Neural cell (in vitro differentiated cells): Measurements from ENCODE around the gene TNFRSF17. TPM values are rescaled to one million over a fixed set of nuclear protein-coding genes. Genes with fewer than 3 reads are reported as not detected.
A peak's percentile ranks its signal among the peaks of the same experiment; 100 is the strongest.
"Not testable (repeated sequence)": the region's sequence is repeated elsewhere in the genome, so short reads cannot be mapped to it uniquely, and the experiment has no call there.

Source experiments
- H2AFZ ChIP-seq: fragments of 200-600, 300-800 bp; sonication (generic), shearing (Covaris generic); 2 replicates; pipeline ENCODE4 v1.6.0; 2014; ENCODE audit warnings: low read depth, mild to moderate bottlenecking, antibody characterized with exemption, low read length, moderate library complexity
- H3F3A ChIP-seq: fragments of 200-600 bp; shearing (Covaris generic); 2 replicates; pipeline ENCODE4 v1.6.1; 2016; ENCODE audit warnings: mild to moderate bottlenecking, moderate library complexity, mixed read lengths, antibody characterized with exemption, low read length; ENCODE audit not compliant: insufficient read depth, poor library complexity, severe bottlenecking
- H3K27ac ChIP-seq: fragments of 200-600, 300-800 bp; sonication (generic), shearing (Covaris generic); 2 replicates; pipeline ENCODE4 v1.5.1; 2014; ENCODE audit warnings: mild to moderate bottlenecking, low read length, moderate library complexity
- H3K27me3 ChIP-seq: fragments of 300-800, 200-600 bp; sonication (generic), shearing (Covaris generic); 2 replicates; pipeline ENCODE4 v1.6.0; 2014; ENCODE audit warnings: mild to moderate bottlenecking, low read depth, low read length, moderate library complexity; ENCODE audit not compliant: insufficient read depth
- H3K36me3 ChIP-seq: fragments of 300-800, 200-600 bp; sonication (generic), shearing (Covaris generic); 2 replicates; pipeline ENCODE4 v1.5.1; 2014; ENCODE audit warnings: mild to moderate bottlenecking, antibody characterized with exemption, low read length, moderate library complexity; ENCODE audit not compliant: insufficient read depth
- H3K4me2 ChIP-seq: fragments of 300-800, 200-600 bp; sonication (generic), shearing (Covaris generic); 2 replicates; pipeline ENCODE4 v1.6.0; 2014; ENCODE audit warnings: mild to moderate bottlenecking, low read length
- H3K4me3 ChIP-seq: fragments of 300-800, 200-600 bp; sonication (generic), shearing (Covaris generic); 2 replicates; pipeline ENCODE4 v1.5.1; 2014; ENCODE audit warnings: mild to moderate bottlenecking, low read length, moderate library complexity
- H3K79me2 ChIP-seq: fragments of 200-600 bp; shearing (Covaris generic); replicated peaks from 2 replicates; pipeline ENCODE4 v1.6.0; 2014; ENCODE audit warnings: mild to moderate bottlenecking, low read length, moderate library complexity; ENCODE audit not compliant: insufficient read depth
- H3K9ac ChIP-seq: fragments of 300-800, 200-600 bp; sonication (generic), shearing (Covaris generic); 2 replicates; pipeline ENCODE4 v1.6.1; 2016; ENCODE audit warnings: mild to moderate bottlenecking, low read length, mixed read lengths
- H3K9me2 ChIP-seq: fragments of 200-600 bp; shearing (Covaris generic); 2 replicates; pipeline ENCODE4 v1.6.1; 2016; ENCODE audit warnings: mild to moderate bottlenecking, low read length, mixed read lengths; ENCODE audit not compliant: insufficient read depth
- H3K9me3 ChIP-seq: fragments of 200-600, 300-800 bp; sonication (generic), shearing (Covaris generic); 2 replicates; pipeline ENCODE4 v1.6.1; 2016; ENCODE audit warnings: mild to moderate bottlenecking, mixed run types, low read length, moderate library complexity, mixed read lengths
- H4K20me1 ChIP-seq: fragments of 200-600 bp; shearing (Covaris generic); 2 replicates; pipeline ENCODE4 v1.6.1; 2016; ENCODE audit warnings: mild to moderate bottlenecking, mixed run types; ENCODE audit not compliant: insufficient read depth
- CTCF ChIP-seq: fragments of 450-650 bp; IDR thresholded peaks from 2 replicates; pipeline ENCODE4 v1.5.1; 2014; ENCODE audit warnings: antibody characterized with exemption, mild to moderate bottlenecking, moderate library complexity; ENCODE audit not compliant: poor library complexity, severe bottlenecking
- EP300 ChIP-seq: fragments of 450-650 bp; conservative IDR thresholded peaks from 2 replicates; pipeline ENCODE4 v1.6.1; 2014; ENCODE audit warnings: antibody characterized with exemption, mild to moderate bottlenecking, moderate library complexity; ENCODE audit not compliant: poor library complexity, severe bottlenecking
- EZH2 ChIP-seq: fragments of 200-600, 300-800 bp; shearing (Covaris generic), sonication (generic); IDR thresholded peaks from 2 replicates; pipeline ENCODE4 v1.6.1; 2014; ENCODE audit warnings: antibody characterized with exemption, low read length, borderline replicate concordance, mild to moderate bottlenecking; ENCODE audit not compliant: insufficient read depth, poor library complexity, severe bottlenecking
- MXI1 ChIP-seq: fragments of 450-650 bp; conservative IDR thresholded peaks from 2 replicates; pipeline ENCODE4 v1.6.1; 2014; ENCODE audit warnings: antibody characterized with exemption, mild to moderate bottlenecking; ENCODE audit not compliant: poor library complexity, severe bottlenecking
- POLR2AphosphoS5 ChIP-seq: IDR thresholded peaks from 2 replicates; pipeline ENCODE4 v1.6.1; 2012
- RAD21 ChIP-seq: fragments of 450-650 bp; conservative IDR thresholded peaks from 2 replicates; pipeline ENCODE4 v1.6.1; 2014; ENCODE audit warnings: antibody characterized with exemption, mild to moderate bottlenecking, moderate library complexity
- REST ChIP-seq: IDR thresholded peaks from 2 replicates; pipeline ENCODE4 v1.6.1; 2012; ENCODE audit warnings: borderline replicate concordance
- SMC3 ChIP-seq: fragments of 450-650 bp; conservative IDR thresholded peaks from 2 replicates; pipeline ENCODE4 v1.6.1; 2014; ENCODE audit warnings: antibody characterized with exemption, mild to moderate bottlenecking, moderate library complexity; ENCODE audit not compliant: poor library complexity
- TAF1 ChIP-seq: IDR thresholded peaks from 2 replicates; pipeline ENCODE4 v1.6.1; 2012; ENCODE audit warnings: low read depth
- polyA plus RNA-seq: library from polyadenylated mRNA; depleted of rRNA; stranded (reverse); fragments of >200 nt; gene quantifications from 2 replicates; pipeline ENCODE4 v1.2.3, GENCODE V29; 2014

Gene TNFRSF17
- polyA plus RNA-seq, 1 donor from 2014 or later: not detected

GRCh38 chr16:11915644-11916523 lies 49.1 kb upstream of the TNFRSF17 start, which contains the start of gene GSPT1:
TSS of gene GSPT1 (minus strand) at chr16:11915956. CDS start at chr16:11915720, 236 bp downstream.
- Histone ChIP-seq H3K9me3 (no peaks in the 10 kb centered on the region), H3F3A (no peaks in the 10 kb centered on the region), H3K9me2 (no peaks in the 10 kb centered on the region), H3K4me3 (peak within 1 kb of the TSS; percentile 85), H3K79me2 (peaks cover 37% of the 10 kb centered on the region), H4K20me1 (no peaks in the 10 kb centered on the region), H3K27me3 (no peaks in the 10 kb centered on the region), H3K36me3 (no peaks in the 10 kb centered on the region), H3K9ac (peak within 1 kb of the TSS; percentile 79), H3K27ac (peak within 1 kb of the TSS; percentile 73), H2AFZ (peak within 1 kb of the TSS; percentile 90), H3K4me2 (peak within 1 kb of the TSS; percentile 94)
- peak; percentile 53 for TF ChIP-seq EP300
- TF ChIP-seq POLR2AphosphoS5: peak; percentile 81
- TF ChIP-seq TAF1: peak; percentile 64
- TF ChIP-seq REST: peak; percentile 42
- TF ChIP-seq EZH2: no peak
- no peak for TF ChIP-seq RAD21
- peak; percentile 35 for TF ChIP-seq CTCF
- no peak for TF ChIP-seq SMC3
- peak; percentile 86 for TF ChIP-seq MXI1

DNA sequence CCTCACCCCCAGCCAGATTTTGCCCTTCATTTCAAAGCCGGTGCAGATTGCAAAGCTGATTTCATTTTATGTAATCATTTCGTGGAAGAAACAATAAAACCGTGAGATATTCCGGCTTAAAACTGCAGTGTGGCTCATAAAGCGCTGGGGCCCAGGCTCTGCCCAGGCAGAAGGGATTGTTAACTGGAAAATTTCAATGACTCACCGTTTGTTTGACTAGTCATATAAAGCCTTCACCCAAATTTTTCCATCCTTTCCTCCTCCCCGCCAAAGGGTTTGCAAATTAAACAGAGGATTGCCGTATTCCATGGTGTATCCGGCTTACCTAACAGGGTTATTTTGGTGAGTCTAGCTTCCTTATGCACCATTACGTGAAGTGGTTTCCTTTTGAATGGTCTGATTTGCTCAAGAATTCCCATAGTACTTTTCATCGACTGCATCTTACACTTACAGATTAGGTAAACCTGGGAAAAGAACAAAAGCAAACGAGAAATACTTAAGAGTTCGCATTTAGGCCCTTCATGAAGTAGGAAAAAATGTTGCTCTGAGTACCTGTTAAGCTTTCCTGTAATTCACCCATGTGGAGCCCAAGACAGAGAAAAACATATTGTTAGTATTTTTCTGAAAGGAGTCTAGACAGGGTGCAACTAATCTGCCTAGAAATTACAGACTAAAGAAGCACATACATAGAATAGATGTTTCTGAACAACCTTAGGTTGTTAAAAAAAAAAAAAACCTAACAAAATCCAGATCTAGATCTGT lies 48.3 kb upstream of the TNFRSF17 start:
- Histone ChIP-seq H3K4me3 (peak overlapping the region; percentile 85), H4K20me1 (no peaks in the 10 kb centered on the region), H3K27ac (peak overlapping the region; percentile 64), H3K9me2 (no peaks in the 10 kb centered on the region), H3K9me3 (no peaks in the 10 kb centered on the region), H3K9ac (peak overlapping the region; percentile 64), H3K36me3 (no peaks in the 10 kb centered on the region), H3F3A (no peaks in the 10 kb centered on the region), H2AFZ (peak overlapping the region; percentile 90), H3K79me2 (peaks cover 32% of the 10 kb centered on the region), H3K27me3 (no peaks in the 10 kb centered on the region), H3K4me2 (peak overlapping the region; percentile 49)
- TF ChIP-seq CTCF (no peak), TAF1 (no peak), EP300 (no peak)

DNA sequence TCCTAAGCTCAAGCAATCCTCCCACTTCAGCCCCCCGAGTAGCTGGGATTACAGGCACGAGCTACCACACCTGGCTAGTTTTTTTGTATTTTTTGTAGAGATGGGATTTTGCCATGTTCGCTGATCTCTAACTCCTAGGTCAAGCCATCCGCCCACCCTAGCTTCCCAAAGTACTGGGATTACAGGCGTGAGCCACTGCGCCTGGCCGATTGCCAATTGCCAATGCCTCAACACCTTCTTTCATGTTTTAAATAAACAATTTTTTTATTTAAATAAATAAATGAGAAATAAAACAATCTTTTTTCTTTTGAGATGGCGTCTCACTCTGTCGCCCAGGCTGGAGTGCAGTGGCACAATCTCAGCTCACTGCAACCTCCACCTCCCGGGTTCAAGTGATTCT lies 41.0 kb upstream of the TNFRSF17 start:
- not testable (repeated sequence) for H3K9ac ChIP-seq, H3K9me3 ChIP-seq, H3K27me3 ChIP-seq, H3K4me3 ChIP-seq, H3K4me2 ChIP-seq, H2AFZ ChIP-seq, H3K27ac ChIP-seq, H3F3A ChIP-seq, H3K9me2 ChIP-seq, H4K20me1 ChIP-seq, H3K36me3 ChIP-seq, H3K79me2 ChIP-seq
